Mesenchymal stem cell (in vitro differentiated cells and primary cell): Measurements from ENCODE around the gene FAM13C.

Experiments used
- DNase-seq: peaks from one replicate; pipeline ENCODE4 v3.0.0-alpha.2; 2013
- H2AFZ ChIP-seq: one replicate; pipeline ENCODE4 v1.6.1; 2013; ENCODE audit warnings: low read depth, mild to moderate bottlenecking, control low read depth, inconsistent platforms, low read length, moderate library complexity
- H2AK5ac ChIP-seq: 2 replicates; pipeline ENCODE4 v1.6.1; 2013; ENCODE audit warnings: low read length, moderate library complexity, mild to moderate bottlenecking, inconsistent platforms; ENCODE audit not compliant: severe bottlenecking
- H2BK120ac ChIP-seq: one replicate; pipeline ENCODE4 v1.6.1; 2013; ENCODE audit warnings: low read depth, mild to moderate bottlenecking, inconsistent platforms, low read length, moderate library complexity
- H2BK12ac ChIP-seq, 2 experiments: one replicate each; pipeline ENCODE4 v1.6.1; 2013; ENCODE audit warnings: inconsistent platforms in 2 of 2, low read length in 2 of 2, mild to moderate bottlenecking in 2 of 2, moderate library complexity in 2 of 2, control low read depth in 1 of 2
- H2BK15ac ChIP-seq: one replicate; pipeline ENCODE4 v1.6.1; 2013; ENCODE audit warnings: mild to moderate bottlenecking, low read depth, inconsistent platforms; ENCODE audit not compliant: poor library complexity, severe bottlenecking
- H2BK5ac ChIP-seq: 2 replicates; pipeline ENCODE4 v1.6.1; 2013; ENCODE audit warnings: low read depth, mild to moderate bottlenecking, low read length, control low read depth, inconsistent platforms; ENCODE audit not compliant: poor library complexity, severe bottlenecking
- H3K14ac ChIP-seq, 2 experiments: one replicate each; pipeline ENCODE4 v1.6.1; 2013; ENCODE audit warnings: inconsistent platforms in 2 of 2, low read length in 2 of 2, control low read depth in 1 of 2, mild to moderate bottlenecking in 1 of 2, moderate library complexity in 1 of 2
- H3K18ac ChIP-seq, 2 experiments: one replicate each; pipeline ENCODE4 v1.6.1; 2013; ENCODE audit warnings: inconsistent platforms in 2 of 2, low read length in 2 of 2, control low read depth in 1 of 2, low read depth in 1 of 2, mild to moderate bottlenecking in 1 of 2
- H3K23ac ChIP-seq, 2 experiments: one replicate each; pipeline ENCODE4 v1.6.1; 2013; ENCODE audit warnings: inconsistent platforms in 2 of 2, low read length in 2 of 2, mild to moderate bottlenecking in 2 of 2, moderate library complexity in 2 of 2, control low read depth in 1 of 2
- H3K27ac ChIP-seq: 2 replicates; pipeline ENCODE4 v1.5.1; 2013; ENCODE audit warnings: mild to moderate bottlenecking, moderate library complexity, low read length, control low read depth, inconsistent platforms; ENCODE audit not compliant: poor library complexity, severe bottlenecking
- H3K27me3 ChIP-seq, 2 experiments: 2 replicates each; pipeline versions ENCODE4 v1.6.1 to v1.7.0; 2013; ENCODE audit warnings: low read length in 2 of 2, mild to moderate bottlenecking in 2 of 2, moderate library complexity in 2 of 2, control low read depth in 1 of 2, inconsistent platforms in 1 of 2; ENCODE audit not compliant: control insufficient read depth in 1 of 2, insufficient read depth in 1 of 2
- H3K36me3 ChIP-seq, 2 experiments: 2 replicates each; pipeline versions ENCODE4 v1.6.1 to v1.7.0; 2013; ENCODE audit warnings: low read length in 2 of 2, control low read depth in 1 of 2, inconsistent platforms in 1 of 2, low read depth in 1 of 2, mild to moderate bottlenecking in 1 of 2; ENCODE audit not compliant: insufficient read depth in 2 of 2, control insufficient read depth in 1 of 2
- H3K4ac ChIP-seq, 2 experiments: one replicate each; pipeline ENCODE4 v1.6.1; 2013; ENCODE audit warnings: inconsistent platforms in 2 of 2, low read length in 2 of 2, mild to moderate bottlenecking in 2 of 2, moderate library complexity in 2 of 2, control low read depth in 1 of 2, low read depth in 1 of 2
- H3K4me1 ChIP-seq: 2 replicates; pipeline ENCODE4 v1.6.1; 2013; ENCODE audit warnings: low read depth, low read length, control low read depth; ENCODE audit not compliant: control insufficient read depth, insufficient read depth
- H3K4me2 ChIP-seq: 2 replicates; pipeline ENCODE4 v1.6.1; 2013; ENCODE audit warnings: low read length, mild to moderate bottlenecking, inconsistent platforms; ENCODE audit not compliant: poor library complexity, severe bottlenecking
- H3K4me3 ChIP-seq, 2 experiments: 2 replicates each; pipeline versions ENCODE4 v1.5.1 to v1.7.0; 2013; ENCODE audit warnings: low read length in 2 of 2, mild to moderate bottlenecking in 2 of 2, control low read depth in 1 of 2, low read depth in 1 of 2; ENCODE audit not compliant: insufficient read depth in 1 of 2
- H3K79me1 ChIP-seq: replicated peaks from 2 replicates; pipeline ENCODE4 v1.6.1; 2013; ENCODE audit warnings: mild to moderate bottlenecking, control low read depth, low read length, inconsistent platforms; ENCODE audit not compliant: poor library complexity, severe bottlenecking
- H3K9ac ChIP-seq: 2 replicates; pipeline ENCODE4 v1.7.0; 2013; ENCODE audit warnings: mild to moderate bottlenecking, low read length, moderate library complexity
- H3K9me3 ChIP-seq: 2 replicates; pipeline ENCODE4 v1.7.0; 2013; ENCODE audit warnings: mild to moderate bottlenecking, low read length; ENCODE audit not compliant: control insufficient read depth
- H4K8ac ChIP-seq: one replicate; pipeline ENCODE4 v1.6.1; 2013; ENCODE audit warnings: inconsistent platforms, mild to moderate bottlenecking, low read length, moderate library complexity
- H4K91ac ChIP-seq: one replicate; pipeline ENCODE4 v1.6.1; 2013; ENCODE audit warnings: mild to moderate bottlenecking, low read length, inconsistent platforms
- WGBS: methylation state at CpG from one replicate; pipeline ENCODE4 v1.1.7; 2013; ENCODE audit warnings: mixed read lengths; 5-methylcytosine and 5-hydroxymethylcytosine counted together

Gene FAM13C

DNA sequence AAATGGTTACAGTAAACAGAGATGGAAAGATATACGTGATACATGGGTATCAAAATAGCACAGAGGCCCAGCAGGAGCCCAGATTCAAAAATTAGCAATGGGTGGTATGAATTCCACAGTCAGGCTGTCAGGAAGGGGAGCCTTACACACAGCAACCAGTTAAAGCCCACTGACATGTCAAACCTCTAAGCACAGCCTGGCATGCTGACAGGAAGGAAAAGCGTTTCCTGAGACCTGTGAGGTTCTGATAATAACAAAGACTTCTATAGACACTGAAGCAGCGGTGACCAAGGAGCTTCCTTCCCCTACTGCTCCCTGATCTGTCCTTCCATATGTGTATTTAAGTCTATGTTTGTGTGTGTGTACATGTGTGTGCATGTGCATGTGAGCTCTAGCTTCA lies 96.0 kb downstream of the FAM13C start:
- Histone ChIP-seq H2AFZ (no peak overlapping the region), H3K14ac (no peak overlapping the region), H3K9ac (no peak overlapping the region), H3K23ac (no peak overlapping the region), H2BK15ac (no peak overlapping the region), H3K4me3 (no peak overlapping the region), H4K8ac (no peak overlapping the region), H3K18ac (no peak overlapping the region), H2BK12ac (no peak overlapping the region), H2AK5ac (no peak overlapping the region), H3K9me3 (no peaks in the 10 kb centered on the region), H4K91ac (no peak overlapping the region), H2BK120ac (no peak overlapping the region), H3K4ac (no peak overlapping the region), H3K36me3 (no peaks in the 10 kb centered on the region), H3K79me1 (no peaks in the 10 kb centered on the region), H2BK5ac (no peak overlapping the region), H3K27ac (no peak overlapping the region), H3K4me1 (no peaks in the 10 kb centered on the region), H3K4me2 (no peak overlapping the region), H3K27me3 (peaks cover 0 to 9% of the 10 kb centered on the region in 2 experiments)
- 49% methylated on average over 2 of the region's 3 CpGs for WGBS
- no peak for DNase-seq

DNA sequence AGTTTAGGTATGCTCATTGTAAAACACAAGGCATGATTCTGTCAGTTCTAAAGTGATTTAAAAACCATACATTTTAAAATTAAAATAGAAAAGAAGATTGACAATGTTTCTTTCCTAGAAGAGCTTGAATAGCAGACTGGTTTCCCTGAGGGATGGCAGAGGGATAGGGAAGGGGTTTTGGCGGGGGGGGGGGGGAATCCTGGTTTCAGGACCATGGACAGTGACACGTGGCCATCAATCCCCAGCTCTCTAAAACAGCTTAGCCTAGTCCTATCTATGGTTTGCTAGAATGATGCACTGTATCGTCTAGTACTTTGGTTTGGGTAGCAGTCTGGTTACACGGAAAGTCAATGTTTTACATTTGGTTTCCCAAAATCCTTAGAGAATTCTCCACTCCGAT lies 97.2 kb downstream of the FAM13C start:
- no peak overlapping the region for H3K9ac ChIP-seq
- 80% methylated on average over 3 of the region's 5 CpGs for WGBS

DNA sequence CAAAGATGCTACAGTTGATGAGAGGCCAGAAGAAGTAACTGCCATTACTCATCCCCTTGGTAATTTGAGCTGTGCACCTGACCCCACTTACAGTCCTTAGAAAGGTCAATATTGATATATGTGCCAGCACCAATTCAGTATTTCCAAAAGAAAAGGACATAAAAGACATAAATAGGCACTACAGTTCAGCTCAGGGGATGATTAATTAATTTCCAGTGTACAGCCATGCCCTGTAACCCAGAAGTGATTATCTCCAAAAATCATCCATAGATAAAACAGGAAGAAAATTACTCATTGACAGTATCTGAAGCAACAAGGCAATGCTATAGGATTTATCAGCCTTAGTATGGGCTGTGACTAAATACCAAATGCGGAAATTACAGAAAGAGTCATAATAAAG lies 103.5 kb downstream of the FAM13C start:
- no peak overlapping the region for H2BK120ac ChIP-seq
- no peak overlapping the region for H4K8ac ChIP-seq
- H3K14ac ChIP-seq = no peak overlapping the region
- peaks cover 0 to 8% of the 10 kb centered on the region in 2 experiments for H3K27me3 ChIP-seq
- no peak overlapping the region for H2BK5ac ChIP-seq
- H2BK15ac ChIP-seq = no peak overlapping the region
- H3K79me1 ChIP-seq = no peaks in the 10 kb centered on the region
- no peak overlapping the region for H3K4ac ChIP-seq
- no peak overlapping the region for H3K9ac ChIP-seq
- H3K4me2 ChIP-seq = no peak overlapping the region
- DNase-seq = no peak
- no CpG with 5 or more reads among the region's 1 CpG for WGBS
- H3K4me3 ChIP-seq = no peak overlapping the region
- no peaks in the 10 kb centered on the region for H3K36me3 ChIP-seq
- no peak overlapping the region for H3K23ac ChIP-seq
- no peak overlapping the region for H2AK5ac ChIP-seq
- H3K18ac ChIP-seq = no peak overlapping the region
- no peak overlapping the region for H3K27ac ChIP-seq
- H3K9me3 ChIP-seq = no peaks in the 10 kb centered on the region
- no peak overlapping the region for H4K91ac ChIP-seq
- H2AFZ ChIP-seq = no peak overlapping the region
- H3K4me1 ChIP-seq = no peaks in the 10 kb centered on the region
- H2BK12ac ChIP-seq = no peak overlapping the region

More for the DNA sequence above, 97.2 kb downstream of the FAM13C start:
- Histone ChIP-seq H3K14ac (no peak overlapping the region), H2BK120ac (no peak overlapping the region), H3K18ac (no peak overlapping the region), H3K36me3 (no peaks in the 10 kb centered on the region), H3K4ac (no peak overlapping the region), H4K91ac (no peak overlapping the region), H3K9me3 (no peaks in the 10 kb centered on the region), H3K4me3 (no peak overlapping the region), H3K23ac (no peak overlapping the region), H3K27me3 (peaks cover 0 to 11% of the 10 kb centered on the region in 2 experiments), H4K8ac (no peak overlapping the region), H3K4me1 (no peaks in the 10 kb centered on the region), H2AK5ac (no peak overlapping the region), H3K4me2 (no peak overlapping the region), H2AFZ (no peak overlapping the region), H2BK15ac (no peak overlapping the region), H3K27ac (no peak overlapping the region), H2BK5ac (no peak overlapping the region), H2BK12ac (no peak overlapping the region), H3K79me1 (no peaks in the 10 kb centered on the region)
- no peak for DNase-seq

- Histone ChIP-seq H2AFZ (no peak overlapping the region), H3K14ac (no peak overlapping the region), H3K27me3 (peaks cover 0 to 5% of the 10 kb centered on the region in 2 experiments), H4K91ac (no peak overlapping the region), H3K4me1 (no peaks in the 10 kb centered on the region), H3K9ac (no peak overlapping the region), H3K9me3 (no peaks in the 10 kb centered on the region), H3K79me1 (no peaks in the 10 kb centered on the region), H2AK5ac (no peak overlapping the region), H3K4me2 (no peak overlapping the region), H2BK5ac (no peak overlapping the region), H3K27ac (no peak overlapping the region), H2BK12ac (no peak overlapping the region), H2BK120ac (no peak overlapping the region), H3K4ac (no peak overlapping the region), H3K23ac (no peak overlapping the region), H3K4me3 (no peak overlapping the region), H3K18ac (no peak overlapping the region), H4K8ac (no peak overlapping the region), H2BK15ac (no peak overlapping the region), H3K36me3 (peaks cover 0 to 5% of the 10 kb centered on the region in 2 experiments)
- WGBS = 100% methylated on average over 1 of the region's 1 CpG
- no peak for DNase-seq
Measured at GRCh38 chr10:59257224-59257623, 105.1 kb downstream of the FAM13C start.
